Measurements from ENCODE around the gene RBP4.

Gene RBP4

DNA sequence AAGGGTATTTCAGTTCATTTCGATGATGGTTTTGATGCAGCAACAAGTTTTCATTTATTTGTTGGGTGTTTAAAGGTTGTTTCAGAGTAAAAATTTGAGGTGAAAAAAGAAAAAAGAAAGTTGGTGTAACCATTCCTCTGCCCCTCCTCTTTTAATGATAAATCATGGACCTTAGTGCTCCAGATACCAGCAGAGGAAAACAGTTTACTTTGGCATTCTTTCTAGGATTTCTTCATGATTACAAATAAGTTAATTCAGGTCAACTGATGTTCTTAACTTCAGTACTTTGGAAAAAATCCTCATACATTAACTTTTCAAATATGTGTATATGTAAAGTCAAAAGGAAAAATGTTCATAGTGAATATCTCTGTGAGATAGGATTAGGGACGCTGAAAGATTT lies 2.0 kb upstream of the RBP4 start:
- TF ChIP-seq GATA1 (IDR thresholded peaks at IDR 0.05; ENCODE audit: low read depth, low read length) (no peak), POLR2A (IDR thresholded peaks at IDR 0.05; ENCODE audit: low read length) (no peak)
- no peak for DNase-seq

DNA sequence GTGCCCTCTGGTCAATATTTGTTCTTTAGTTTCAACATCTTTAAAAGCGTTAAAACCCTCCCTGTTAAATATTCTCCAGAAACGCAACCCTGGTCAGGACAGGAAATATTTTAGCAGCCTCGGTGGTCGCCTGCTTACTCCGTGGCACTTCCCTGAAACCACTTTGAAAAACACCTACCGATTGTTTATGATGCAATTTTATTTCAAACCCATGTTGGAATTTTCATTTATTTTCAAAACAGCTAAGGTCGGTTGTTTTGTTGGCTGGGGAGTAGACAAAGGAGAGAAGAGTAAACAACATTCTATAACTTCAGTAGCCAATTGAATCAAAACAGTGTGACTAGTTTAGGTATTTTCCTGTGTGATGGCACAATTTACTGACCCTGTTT lies 733 bp upstream of the RBP4 start:
- no peak for DNase-seq
- TF ChIP-seq POLR2A (IDR thresholded peaks at IDR 0.05; ENCODE audit: low read length) = no peak
- no peak for TF ChIP-seq GATA1 (IDR thresholded peaks at IDR 0.05; ENCODE audit: low read depth, low read length)

DNA sequence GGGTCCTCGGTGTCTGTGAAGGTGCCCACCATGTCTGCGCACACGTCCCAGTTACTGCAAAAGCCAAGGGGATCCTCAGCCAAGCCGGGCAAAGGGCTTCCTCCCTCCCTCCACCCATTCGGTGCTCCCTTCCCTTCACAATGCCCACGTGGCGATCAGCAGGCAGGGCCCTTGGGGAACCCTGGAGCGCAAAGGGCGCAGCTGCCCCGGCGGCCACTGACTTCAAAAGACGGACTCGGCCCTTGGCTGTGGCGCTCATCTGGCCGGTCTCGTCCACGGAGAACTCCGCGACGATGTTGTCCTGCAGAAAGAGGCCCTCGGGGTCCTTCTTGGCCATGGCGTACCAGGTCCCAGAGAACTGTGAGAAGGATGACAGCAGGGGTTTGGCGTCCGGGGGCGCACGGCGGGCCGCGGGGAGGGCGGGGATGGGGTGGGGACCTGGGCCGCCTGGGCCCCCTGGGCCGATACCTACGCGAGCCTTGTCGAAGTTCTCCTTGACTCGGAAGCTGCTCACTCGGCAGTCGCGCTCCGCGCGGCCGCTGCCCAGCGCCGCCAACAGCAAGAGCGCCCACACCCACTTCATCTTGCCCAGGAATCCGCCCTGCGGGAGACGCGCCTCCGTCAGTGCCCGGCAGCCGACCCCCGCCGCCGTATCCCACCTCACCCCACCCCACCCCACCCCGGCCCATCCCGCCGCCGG lies 439 bp downstream of the RBP4 start:
- TF ChIP-seq GATA1 (IDR thresholded peaks at IDR 0.05; ENCODE audit: low read depth, low read length) (no peak), POLR2A (IDR thresholded peaks at IDR 0.05; ENCODE audit: low read length) (no peak)
- no peak for DNase-seq

DNA sequence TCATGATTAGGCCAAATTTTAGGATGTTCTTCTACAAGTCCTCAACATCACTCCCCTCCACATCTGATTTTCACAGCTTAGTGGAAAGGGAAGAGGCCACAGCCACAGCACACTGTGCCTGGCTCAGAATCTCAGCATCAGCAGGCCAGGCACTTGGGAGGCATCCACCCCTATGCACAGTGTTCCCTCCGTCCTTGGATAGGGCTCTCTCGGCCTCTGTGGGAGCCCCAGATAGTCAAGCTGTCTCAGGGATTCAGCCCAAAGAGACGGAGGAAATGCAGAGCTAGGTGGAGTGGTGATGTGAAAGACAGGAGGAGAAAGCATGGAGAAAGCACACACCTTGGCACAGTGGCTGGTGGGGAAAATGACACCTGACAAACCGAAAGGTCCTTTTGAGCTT lies 1.3 kb downstream of the RBP4 start:
- no peak for DNase-seq
- TF ChIP-seq POLR2A (IDR thresholded peaks at IDR 0.05; ENCODE audit: low read length) (no peak), GATA1 (IDR thresholded peaks at IDR 0.05; ENCODE audit: low read depth, low read length) (no peak)

DNA sequence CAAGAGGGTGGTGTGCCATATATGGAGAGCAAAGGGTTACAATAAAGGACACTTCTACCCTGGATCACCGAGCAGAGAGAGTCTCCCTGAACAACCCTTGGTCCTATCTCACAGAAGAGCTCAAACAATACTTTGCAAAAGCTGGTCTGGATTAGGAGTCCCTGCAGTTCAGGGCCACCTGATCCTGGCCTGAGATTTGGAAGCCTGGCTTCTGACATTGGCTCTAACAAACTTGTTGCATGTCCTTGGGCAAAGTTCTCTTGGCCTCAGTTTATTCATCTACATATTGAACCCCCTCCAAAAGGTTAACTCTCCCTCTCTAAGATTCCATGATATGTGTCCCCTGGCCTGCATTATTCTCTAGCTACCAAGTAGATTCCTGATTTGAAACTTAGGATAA lies 1.7 kb downstream of the RBP4 start:
- no peak for DNase-seq
- TF ChIP-seq GATA1 (IDR thresholded peaks at IDR 0.05; ENCODE audit: low read depth, low read length) = no peak

DNA sequence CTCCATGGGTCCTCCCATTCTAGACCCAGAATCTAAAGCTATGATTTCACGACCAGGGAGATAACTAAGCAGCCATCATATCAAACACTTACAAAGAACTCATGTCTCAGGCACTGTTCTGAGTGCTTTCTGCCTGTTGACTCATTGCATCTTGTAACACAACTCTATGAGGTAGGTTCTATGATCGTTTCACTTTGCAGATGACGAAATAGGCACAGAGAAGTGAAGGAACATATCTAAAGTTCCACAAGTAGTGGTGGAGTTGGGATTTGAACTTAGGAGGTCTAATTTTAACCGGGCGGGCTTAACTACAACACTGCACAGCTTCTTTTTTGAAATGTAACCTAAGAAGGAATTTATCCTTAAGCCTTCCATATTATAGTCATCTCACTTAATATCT lies 2.9 kb downstream of the RBP4 start:
- TF ChIP-seq GATA1 (IDR thresholded peaks at IDR 0.05; ENCODE audit: low read depth, low read length) (no peak), POLR2A (IDR thresholded peaks at IDR 0.05; ENCODE audit: low read length) (no peak)
- DNase-seq = no peak

DNA sequence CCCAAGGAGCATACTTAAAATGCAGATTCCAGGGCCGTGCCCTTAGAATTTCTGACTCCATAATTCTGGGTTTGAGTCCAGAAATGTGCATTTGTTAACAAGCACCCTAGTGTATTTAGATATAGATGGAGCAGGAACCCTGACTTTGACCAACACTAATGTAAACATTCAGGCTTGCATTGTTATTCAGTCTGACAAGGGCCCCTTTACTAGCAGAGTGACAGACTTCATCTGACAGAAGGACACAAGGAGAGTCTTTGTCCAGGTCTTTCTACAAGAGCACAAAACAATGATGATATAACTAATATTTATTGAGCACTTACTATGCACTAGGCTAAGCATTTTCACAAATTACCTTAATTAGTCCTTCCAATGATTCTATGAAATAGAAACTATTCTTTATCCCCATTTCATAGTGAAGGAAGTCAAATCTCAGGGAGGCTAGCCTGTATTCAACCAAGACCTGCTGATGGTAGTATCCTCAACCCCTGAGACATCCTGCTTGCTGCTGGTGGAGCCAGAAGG lies 3.9 kb downstream of the RBP4 start:
- TF ChIP-seq GATA1 (IDR thresholded peaks at IDR 0.05; ENCODE audit: low read depth, low read length) (no peak), POLR2A (IDR thresholded peaks at IDR 0.05; ENCODE audit: low read length) (no peak)
- no peak for DNase-seq

DNA sequence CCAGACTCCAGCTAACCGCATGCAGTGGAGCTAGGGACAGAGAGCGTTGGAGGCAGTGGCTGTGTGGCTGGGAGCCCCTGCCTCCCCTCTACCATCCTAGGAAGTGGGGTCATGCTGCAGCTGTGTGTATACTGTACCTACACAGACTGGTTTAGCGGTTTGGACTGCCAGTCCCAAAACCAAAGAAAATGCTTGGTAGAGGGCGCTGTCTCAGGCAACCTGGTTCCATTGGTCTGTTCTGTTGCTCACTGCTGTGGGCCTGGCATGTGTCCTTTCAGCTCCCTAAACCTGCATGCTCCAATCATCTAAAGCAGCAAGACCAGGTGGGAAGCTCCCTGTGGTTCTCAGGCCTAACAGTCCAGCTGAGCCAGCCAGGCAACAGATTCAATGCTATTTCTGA lies 4.5 kb downstream of the RBP4 start:
- no peak for DNase-seq
- TF ChIP-seq GATA1 (IDR thresholded peaks at IDR 0.05; ENCODE audit: low read depth, low read length) = no peak

DNA sequence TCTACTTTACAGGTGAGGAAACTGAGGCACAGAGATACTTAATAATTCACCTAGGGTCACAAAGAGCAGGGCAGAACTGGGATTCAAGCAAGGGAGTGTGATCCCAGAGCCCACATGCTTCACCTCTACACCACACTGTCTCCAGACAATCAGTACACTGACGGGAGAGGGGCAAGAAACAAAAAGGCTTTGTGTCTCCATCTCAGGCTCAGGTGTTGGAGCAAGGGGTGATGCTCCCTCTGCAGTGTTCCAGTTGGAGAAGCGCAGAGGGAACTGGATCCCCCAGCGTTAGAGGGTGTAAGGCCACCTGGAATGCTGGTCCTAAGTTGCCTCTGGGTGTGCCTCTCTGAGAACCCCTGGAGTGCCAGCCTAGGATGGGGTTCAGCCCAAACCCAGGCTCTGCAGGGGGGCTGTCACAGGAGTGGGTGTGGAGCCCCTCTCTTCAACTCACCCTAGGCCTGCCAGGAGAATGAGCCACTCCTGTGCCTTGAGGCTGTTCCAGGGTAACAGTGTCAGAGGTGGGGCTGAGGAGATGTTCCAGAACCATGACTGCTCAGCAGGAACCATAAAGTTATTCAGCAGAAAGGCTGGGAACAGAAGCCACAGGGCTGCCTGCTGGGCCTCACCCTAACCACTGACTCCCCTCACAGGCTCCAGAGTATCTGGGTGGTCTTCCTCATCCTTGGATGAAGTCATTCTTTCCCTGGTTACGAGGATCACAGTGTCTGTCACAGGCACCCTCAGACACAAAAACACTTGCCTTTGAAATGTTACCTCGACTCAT lies 5.5 kb downstream of the RBP4 start:
- TF ChIP-seq GATA1 (IDR thresholded peaks at IDR 0.05; ENCODE audit: low read depth, low read length) = no peak
- no peak for TF ChIP-seq POLR2A (IDR thresholded peaks at IDR 0.05; ENCODE audit: low read length)

DNA sequence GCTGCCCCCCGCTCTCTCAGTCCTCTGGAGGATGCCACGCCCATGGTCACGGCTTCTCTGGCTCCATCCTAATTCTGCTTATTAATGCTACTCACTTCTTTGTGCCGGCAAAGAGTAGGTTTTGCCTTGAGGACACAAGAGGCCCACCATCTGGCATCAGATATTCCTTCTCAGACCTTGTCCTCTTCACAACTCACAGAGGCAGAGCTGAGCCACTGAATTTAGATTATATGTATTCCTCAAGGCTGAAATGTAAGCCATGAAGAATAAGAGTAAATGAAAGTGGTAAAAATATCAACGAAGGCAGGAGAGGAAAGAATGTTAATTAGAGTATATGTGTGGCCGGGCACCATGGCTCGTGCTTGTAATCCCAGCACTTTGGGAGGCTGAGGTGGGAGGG lies 6.5 kb downstream of the RBP4 start:
- DNase-seq = no peak
- TF ChIP-seq POLR2A (IDR thresholded peaks at IDR 0.05; ENCODE audit: low read length) (no peak), GATA1 (IDR thresholded peaks at IDR 0.05; ENCODE audit: low read depth, low read length) (no peak)

More for the DNA sequence above, 5.5 kb downstream of the RBP4 start:
- no peak for DNase-seq

DNA sequence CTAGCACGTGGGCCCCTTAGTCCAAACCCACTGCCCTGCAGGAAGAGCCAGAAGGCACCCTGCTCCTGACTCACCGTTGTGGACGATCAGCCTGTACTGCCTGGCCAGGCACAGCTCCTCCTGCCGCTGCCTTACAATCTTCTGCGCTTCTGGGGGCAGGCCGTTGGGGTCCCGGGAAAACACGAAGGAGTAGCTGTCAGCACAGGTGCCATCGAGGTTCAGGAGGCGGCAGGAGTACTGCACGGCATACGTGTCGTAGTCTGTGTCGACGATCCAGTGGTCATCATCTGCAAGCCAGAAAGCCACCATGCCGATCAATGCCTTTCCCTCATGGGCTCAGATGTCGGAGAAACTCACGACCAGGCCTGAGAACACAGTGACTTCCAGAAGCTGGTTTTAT lies 7.3 kb downstream of the RBP4 start:
- no peak for TF ChIP-seq GATA1 (IDR thresholded peaks at IDR 0.05; ENCODE audit: low read depth, low read length)
- no peak for TF ChIP-seq POLR2A (IDR thresholded peaks at IDR 0.05; ENCODE audit: low read length)
- no peak for DNase-seq

DNA sequence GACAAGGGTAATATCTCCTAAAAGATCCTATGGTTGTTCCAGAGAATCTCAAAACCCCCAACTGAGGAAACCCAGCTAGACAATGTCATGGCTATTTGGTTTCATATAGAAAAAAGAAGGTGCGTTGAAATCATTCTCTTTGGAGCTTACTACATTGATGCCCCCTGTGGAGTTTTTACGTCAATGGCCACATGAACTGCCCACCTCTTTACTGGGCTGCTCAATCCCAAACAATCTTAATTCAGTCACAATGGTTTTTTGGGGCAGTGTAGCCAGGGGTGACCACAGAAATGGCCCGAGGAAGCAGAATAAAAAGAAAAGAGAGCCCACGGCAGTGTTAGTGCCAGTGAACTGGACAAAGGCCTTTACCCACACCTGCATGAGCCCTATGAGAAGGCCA lies 7.8 kb downstream of the RBP4 start:
- no peak for DNase-seq
- no peak for TF ChIP-seq GATA1 (IDR thresholded peaks at IDR 0.05; ENCODE audit: low read depth, low read length)
- TF ChIP-seq POLR2A (IDR thresholded peaks at IDR 0.05; ENCODE audit: low read length) = no peak

DNA sequence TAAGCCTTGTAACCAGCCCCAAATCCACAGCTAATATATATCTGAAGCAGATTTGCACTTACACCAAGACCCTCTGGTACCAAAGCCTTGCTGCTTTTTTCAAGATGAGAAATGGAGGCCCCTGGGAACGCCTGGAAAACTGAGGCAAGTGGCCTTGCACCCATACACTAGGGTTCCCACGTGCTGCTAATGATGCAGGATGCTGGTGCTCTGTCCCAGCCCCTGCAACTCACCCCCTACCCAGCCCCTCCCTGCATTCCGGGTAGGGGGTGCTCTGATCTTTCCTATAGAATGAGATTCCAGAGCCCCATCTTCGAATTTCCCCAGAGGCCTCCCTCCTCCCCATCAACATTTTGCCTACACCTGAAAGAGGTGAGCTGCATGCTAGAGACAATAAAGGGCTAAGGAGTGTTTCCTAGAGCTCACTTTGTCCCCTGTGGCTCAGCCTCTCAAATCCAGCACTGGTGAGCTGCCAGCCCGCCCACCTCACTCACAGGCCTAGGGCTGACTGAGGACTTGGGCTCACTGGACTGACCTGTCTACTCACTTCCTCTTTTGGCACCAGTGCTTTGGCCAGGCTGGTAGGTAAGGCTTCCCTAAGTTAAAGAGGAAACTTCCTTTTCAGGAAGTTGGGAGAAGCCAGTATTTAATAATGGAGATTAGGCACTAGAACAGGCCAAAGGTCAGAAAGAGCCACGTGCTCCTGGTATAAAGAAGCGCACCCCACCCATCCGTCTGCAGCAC lies 9.8 kb downstream of the RBP4 start:
- no peak for TF ChIP-seq GATA1 (IDR thresholded peaks at IDR 0.05; ENCODE audit: low read depth, low read length)
- no peak for TF ChIP-seq POLR2A (IDR thresholded peaks at IDR 0.05; ENCODE audit: low read length)
- DNase-seq = no peak

DNA sequence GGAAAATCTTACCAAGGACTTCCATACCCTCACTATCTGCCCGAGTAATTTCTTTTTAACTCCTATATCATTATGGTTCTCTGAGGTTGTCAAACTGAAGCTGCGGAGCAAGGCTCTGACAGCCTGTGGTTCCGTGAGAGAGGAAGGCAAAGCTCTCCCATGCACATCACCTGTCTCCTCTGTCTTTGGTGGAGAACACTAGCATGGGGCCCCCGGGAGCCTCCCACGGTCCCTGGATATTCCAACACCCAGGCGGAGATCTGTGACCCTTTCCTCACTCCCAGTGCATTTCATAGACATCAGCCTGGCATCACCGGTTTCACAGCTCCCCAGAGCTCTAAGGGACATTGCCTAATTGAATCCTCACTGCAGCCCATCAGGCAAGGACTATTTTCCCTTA lies 10.4 kb downstream of the RBP4 start:
- TF ChIP-seq GATA1 (IDR thresholded peaks at IDR 0.05; ENCODE audit: low read depth, low read length) (no peak), POLR2A (IDR thresholded peaks at IDR 0.05; ENCODE audit: low read length) (no peak)
- DNase-seq = no peak
